ENCODE data around the gene ATP8A2. TPM values are rescaled to one million over a fixed set of nuclear protein-coding genes. Genes with fewer than 3 reads are reported as not detected.

ATP8A2 gene
- total and polyA plus RNA-seq, 9 of the 15 experiments (the other 6 are each of a cell fraction or from before 2014, with no cell fraction given): under 0.01 to 0.33 (median 0.06) TPM; not detected in 4

DNA sequence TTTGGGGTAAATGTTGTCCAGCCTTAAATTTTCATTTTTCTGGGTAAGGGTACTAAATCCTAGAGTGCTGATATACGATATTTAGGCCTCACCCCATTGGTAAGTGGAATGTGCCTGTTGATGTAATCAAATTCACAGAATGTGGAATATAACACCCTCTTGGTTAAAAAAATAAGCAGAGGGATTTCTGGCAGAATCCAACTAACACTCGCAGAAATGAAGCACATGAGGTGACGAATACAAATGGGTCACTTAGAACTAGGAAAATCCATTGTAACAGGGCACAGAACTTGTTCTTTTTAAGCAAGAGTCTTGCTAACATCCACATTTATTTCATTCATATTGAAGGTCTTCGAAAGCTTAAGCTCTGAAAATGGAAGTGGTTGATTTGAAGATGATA, 359.8 kb downstream of the ATP8A2 start:
- DNase-seq (ENCODE audit: extremely low read depth in 1 of 4, low spot score in 3 of 4): no peak
- no peaks in the 10 kb centered on the region for H3K9me3 ChIP-seq (replicated peaks; ENCODE audit: control insufficient read depth, insufficient read depth, low read depth, low read length)
- H3K4me3 ChIP-seq: no peak overlapping the region
- ChIA-PET POLR2A (no interaction called here), CTCF (ENCODE audit: low intra/inter-chr PET ratio) (no interaction called here)
- BruUV-seq (replicated peaks): no TSS peak
- no peaks in the 10 kb centered on the region for H3K27me3 ChIP-seq (ENCODE audit: control insufficient read depth in 2 of 2, insufficient read depth in 2 of 2, low read length in 2 of 2)
- H3K4me2 ChIP-seq (ENCODE audit: insufficient read depth, low read length): no peak overlapping the region
- H3K79me2 ChIP-seq (ENCODE audit: control insufficient read depth, insufficient read depth, low read length): no peaks in the 10 kb centered on the region
- WGBS (ENCODE audit: insufficient coverage, low coverage, missing lambda C conversion rate): 0% methylated on average over 4 of the region's 4 CpGs
- ATAC-seq: no peak
- no peaks in the 10 kb centered on the region for H3K4me1 ChIP-seq (replicated peaks in 1 of 2; ENCODE audit: control insufficient read depth in 2 of 2, insufficient read depth in 2 of 2, low read length in 2 of 2)
- no peaks in the 10 kb centered on the region for H3K36me3 ChIP-seq (ENCODE audit: control insufficient read depth, insufficient read depth, low read length)
- intact Hi-C loops (cut with micrococcal nuclease) (no loop called here), in situ Hi-C loops (cut with MboI) (no loop called here)
- TF ChIP-seq HINFP (tag; conservative IDR thresholded peaks at IDR 0.05; ENCODE audit: low read depth) (no peak), HNRNPL (IDR thresholded peaks at IDR 0.05; ENCODE audit: low read depth, low read length) (no peak), ZNF146 (CRISPR knock-in tag; IDR thresholded peaks at IDR 0.05; ENCODE audit: unreplicated experiment) (no peak), ZFX (CRISPR knock-in tag; IDR thresholded peaks at IDR 0.05) (no peak), HDGF (IDR thresholded peaks at IDR 0.05) (no peak), MTA2 (IDR thresholded peaks at IDR 0.05; ENCODE audit: low read depth) (no peak), LEF1 (IDR thresholded peaks at IDR 0.05) (no peak), PRDM10 (IDR thresholded peaks at IDR 0.05; ENCODE audit: partially characterized antibody) (no peak), ZNF143 (CRISPR knock-in tag; IDR thresholded peaks at IDR 0.05) (no peak), SMARCA5 (IDR thresholded peaks at IDR 0.05) (no peak), ZNF23 (CRISPR knock-in tag; IDR thresholded peaks at IDR 0.05) (no peak), KAT8 (IDR thresholded peaks at IDR 0.05; ENCODE audit: low read depth) (no peak), TFE3 (CRISPR knock-in tag; IDR thresholded peaks at IDR 0.05) (no peak), ZNF586 (CRISPR knock-in tag; conservative IDR thresholded peaks at IDR 0.05) (no peak)
- TF ChIP-seq, protein P1, sequence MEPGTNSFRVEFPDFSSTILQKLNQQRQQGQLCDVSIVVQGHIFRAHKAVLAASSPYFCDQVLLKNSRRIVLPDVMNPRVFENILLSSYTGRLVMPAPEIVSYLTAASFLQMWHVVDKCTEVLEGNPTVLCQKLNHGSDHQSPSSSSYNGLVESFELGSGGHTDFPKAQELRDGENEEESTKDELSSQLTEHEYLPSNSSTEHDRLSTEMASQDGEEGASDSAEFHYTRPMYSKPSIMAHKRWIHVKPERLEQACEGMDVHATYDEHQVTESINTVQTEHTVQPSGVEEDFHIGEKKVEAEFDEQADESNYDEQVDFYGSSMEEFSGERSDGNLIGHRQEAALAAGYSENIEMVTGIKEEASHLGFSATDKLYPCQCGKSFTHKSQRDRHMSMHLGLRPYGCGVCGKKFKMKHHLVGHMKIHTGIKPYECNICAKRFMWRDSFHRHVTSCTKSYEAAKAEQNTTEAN (CRISPR knock-in tag; IDR thresholded peaks at IDR 0.05): no peak
- FAIRE-seq: no peak
- no peak overlapping the region for H3K27ac ChIP-seq (ENCODE audit: extremely low read depth, low read depth, low read length)
- no peaks in the 10 kb centered on the region for H4K20me1 ChIP-seq (replicated peaks; ENCODE audit: control insufficient read depth, insufficient read depth, low read length)
- no peak overlapping the region for H2AFZ ChIP-seq (ENCODE audit: low read depth, low read length)
- no peaks in the 10 kb centered on the region for H3K9me1 ChIP-seq (ENCODE audit: control insufficient read depth, insufficient read depth, low read length)
- H3K9ac ChIP-seq (ENCODE audit: insufficient read depth in 1 of 2, low read depth in 2 of 2, low read length in 2 of 2): no peak overlapping the region

Measured in K562 (cell line).